Left ventricle myocardium inferior (tissue), 1 donor: Measurements from ENCODE around the gene OR2D3. TPM values are rescaled to one million over a fixed set of nuclear protein-coding genes. Genes with fewer than 3 reads are reported as not detected.

Source experiments
- DNase-seq: peaks from one replicate; pipeline ENCODE4 v3.0.0-alpha.2; 2020
- H3K27ac ChIP-seq: fragments of 200-600 bp; replicated peaks from 2 replicates; pipeline ENCODE4 v1.8.0; 2021
- H3K27me3 ChIP-seq: fragments of 200-600 bp; 2 replicates; pipeline ENCODE4 v1.8.0; 2021; ENCODE audit warnings: low read depth
- H3K36me3 ChIP-seq: fragments of 200-600 bp; 2 replicates; pipeline ENCODE4 v1.8.0; 2021
- H3K4me1 ChIP-seq: fragments of 200-600 bp; 2 replicates; pipeline ENCODE4 v1.8.0; 2021
- H3K4me3 ChIP-seq: fragments of 200-600 bp; 2 replicates; pipeline ENCODE4 v1.8.0; 2021; ENCODE audit warnings: mild to moderate bottlenecking, moderate library complexity
- H3K9me3 ChIP-seq: fragments of 200-600 bp; replicated peaks from 2 replicates; pipeline ENCODE4 v1.8.0; 2021
- intact Hi-C: fragments of 100-400 bp; cut with micrococcal nuclease; formaldehyde crosslinking; loops from one replicate; pipeline ENCODE4 v1.11.0; 2022
- long read RNA-seq: library from polyadenylated mRNA; unstranded; transcript quantifications from one replicate; pipeline ENCODE4 v2.0.0, GENCODE V29; 2021
- total RNA-seq: library from RNA; stranded (reverse); fragmentation: NEBNext Ultra II Directional; extraction: Animal tissue kit (Norgen Biotek cat#: 25700); gene quantifications from one replicate; pipeline ENCODE4 v1.2.1, GENCODE V29; 2021
- TF ChIP-seq, protein P1 (sequence below): fragments of 200-600 bp; IDR thresholded peaks from 2 replicates; pipeline ENCODE4 v1.8.0; 2021; ENCODE audit warnings: antibody characterized with exemption, mild to moderate bottlenecking, borderline replicate concordance
- donor health status: DM: no; HTN: yes; CAD: no; lungs with severe emphysema.

OR2D3 gene, protein sequence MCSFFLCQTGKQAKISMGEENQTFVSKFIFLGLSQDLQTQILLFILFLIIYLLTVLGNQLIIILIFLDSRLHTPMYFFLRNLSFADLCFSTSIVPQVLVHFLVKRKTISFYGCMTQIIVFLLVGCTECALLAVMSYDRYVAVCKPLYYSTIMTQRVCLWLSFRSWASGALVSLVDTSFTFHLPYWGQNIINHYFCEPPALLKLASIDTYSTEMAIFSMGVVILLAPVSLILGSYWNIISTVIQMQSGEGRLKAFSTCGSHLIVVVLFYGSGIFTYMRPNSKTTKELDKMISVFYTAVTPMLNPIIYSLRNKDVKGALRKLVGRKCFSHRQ
- not detected for total RNA-seq
- long read RNA-seq = 0 reads

DNA sequence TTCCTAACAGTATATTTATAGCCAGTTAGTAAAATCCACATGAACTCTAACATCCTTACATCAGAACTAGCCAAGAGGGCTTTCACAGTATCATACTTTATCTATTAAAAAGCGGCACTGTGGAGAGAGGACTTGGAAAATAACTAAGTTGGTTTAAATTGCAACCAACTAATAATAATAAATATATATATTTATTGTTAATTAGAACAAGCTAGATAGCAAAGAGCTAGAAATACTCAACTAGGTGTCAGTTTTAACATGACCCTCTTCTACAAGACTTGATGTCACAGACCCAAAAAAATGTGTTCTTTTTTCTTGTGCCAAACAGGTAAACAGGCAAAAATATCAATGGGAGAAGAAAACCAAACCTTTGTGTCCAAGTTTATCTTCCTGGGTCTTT, at the start of gene OR2D3:
TSS of gene OR2D3 (plus strand) at position 301 of the 400 bp plus-strand sequence. CDS start at position 301, 0 bp downstream.
- Histone ChIP-seq H3K9me3 (peaks cover 4% of the 10 kb centered on the region), H3K36me3 (no peaks in the 10 kb centered on the region), H3K4me1 (peaks cover under 1% of the 10 kb centered on the region), H3K4me3 (no peak within 1 kb of the TSS), H3K27ac (no peak within 1 kb of the TSS), H3K27me3 (no peaks in the 10 kb centered on the region)
- TF ChIP-seq, protein P1, sequence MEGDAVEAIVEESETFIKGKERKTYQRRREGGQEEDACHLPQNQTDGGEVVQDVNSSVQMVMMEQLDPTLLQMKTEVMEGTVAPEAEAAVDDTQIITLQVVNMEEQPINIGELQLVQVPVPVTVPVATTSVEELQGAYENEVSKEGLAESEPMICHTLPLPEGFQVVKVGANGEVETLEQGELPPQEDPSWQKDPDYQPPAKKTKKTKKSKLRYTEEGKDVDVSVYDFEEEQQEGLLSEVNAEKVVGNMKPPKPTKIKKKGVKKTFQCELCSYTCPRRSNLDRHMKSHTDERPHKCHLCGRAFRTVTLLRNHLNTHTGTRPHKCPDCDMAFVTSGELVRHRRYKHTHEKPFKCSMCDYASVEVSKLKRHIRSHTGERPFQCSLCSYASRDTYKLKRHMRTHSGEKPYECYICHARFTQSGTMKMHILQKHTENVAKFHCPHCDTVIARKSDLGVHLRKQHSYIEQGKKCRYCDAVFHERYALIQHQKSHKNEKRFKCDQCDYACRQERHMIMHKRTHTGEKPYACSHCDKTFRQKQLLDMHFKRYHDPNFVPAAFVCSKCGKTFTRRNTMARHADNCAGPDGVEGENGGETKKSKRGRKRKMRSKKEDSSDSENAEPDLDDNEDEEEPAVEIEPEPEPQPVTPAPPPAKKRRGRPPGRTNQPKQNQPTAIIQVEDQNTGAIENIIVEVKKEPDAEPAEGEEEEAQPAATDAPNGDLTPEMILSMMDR = no peak
- intact Hi-C loops = no loop called here
- DNase-seq = no peak

DNA sequence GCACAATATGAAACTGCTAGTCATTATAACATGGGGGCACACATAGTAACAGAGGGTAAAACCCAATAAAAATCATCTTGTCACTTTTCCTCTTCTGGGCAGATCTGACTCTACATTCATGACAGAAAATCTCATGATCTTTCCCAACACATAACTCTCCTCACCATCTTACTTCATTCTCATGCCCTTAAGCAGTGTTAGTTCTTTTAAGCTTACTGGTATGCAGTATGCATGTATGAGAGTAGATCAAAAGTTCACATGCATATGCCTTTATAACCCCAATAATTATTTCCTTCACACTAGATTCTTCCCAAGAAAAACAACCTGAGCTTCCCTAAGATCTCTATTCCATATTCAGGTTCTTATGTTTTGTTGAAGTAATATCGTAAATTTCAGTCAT, 49.5 kb upstream of the OR2D3 start:
- TF ChIP-seq, protein P1 = no peak
- no peaks in the 10 kb centered on the region for H3K36me3 ChIP-seq
- no peak overlapping the region for H3K4me3 ChIP-seq
- intact Hi-C loops = no loop called here
- H3K27ac ChIP-seq = no peak overlapping the region
- H3K27me3 ChIP-seq = no peaks in the 10 kb centered on the region
- no peaks in the 10 kb centered on the region for H3K9me3 ChIP-seq
- DNase-seq = no peak
- no peaks in the 10 kb centered on the region for H3K4me1 ChIP-seq

DNA sequence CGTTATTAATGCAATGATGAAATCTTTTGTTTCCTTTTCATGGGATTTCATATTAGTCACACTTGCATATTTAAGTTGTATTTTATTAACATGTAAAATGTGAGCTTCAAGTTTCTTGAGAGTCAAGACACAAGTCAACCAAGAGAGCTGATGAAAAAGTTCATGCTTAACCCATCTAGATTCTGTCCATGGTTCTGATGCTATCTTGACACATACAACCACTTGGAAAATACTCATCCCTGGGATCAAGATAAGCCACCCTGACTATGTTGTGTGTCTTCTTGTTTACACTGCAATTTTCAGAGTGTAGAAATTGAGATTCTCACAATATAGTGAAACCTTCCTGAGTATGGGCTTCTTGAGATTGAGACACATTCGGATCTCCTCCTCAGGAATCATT, 45.0 kb upstream of the OR2D3 start:
- Histone ChIP-seq H3K4me1 (no peaks in the 10 kb centered on the region), H3K27me3 (no peaks in the 10 kb centered on the region), H3K27ac (no peak overlapping the region), H3K9me3 (no peaks in the 10 kb centered on the region), H3K4me3 (no peak overlapping the region), H3K36me3 (no peaks in the 10 kb centered on the region)
- DNase-seq = no peak
- intact Hi-C loops = no loop called here
- TF ChIP-seq, protein P1 = no peak

DNA sequence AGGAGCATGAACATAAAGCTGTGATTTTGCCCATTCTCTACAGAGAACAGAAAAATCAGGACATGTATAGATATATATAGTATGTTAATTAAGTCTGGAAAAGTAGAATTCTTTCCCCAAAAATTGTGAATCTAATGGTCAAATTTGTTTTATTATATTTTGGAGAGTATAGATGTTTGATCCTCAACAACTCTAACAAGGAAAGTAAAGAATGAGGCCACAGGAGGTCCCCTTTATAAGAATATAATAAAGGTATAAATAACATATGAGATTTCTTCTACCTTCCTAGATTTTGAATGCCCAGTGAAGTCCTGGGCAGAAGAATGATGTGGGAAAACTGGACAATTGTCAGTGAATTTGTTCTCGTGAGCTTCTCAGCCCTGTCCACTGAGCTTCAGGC, 44.5 kb upstream of the OR2D3 start, which contains the start of gene OR10A4:
TSS of gene OR10A4 (plus strand) at position 301 of the 400 bp plus-strand sequence. CDS start at position 324, 23 bp downstream.
- Histone ChIP-seq H3K27me3 (no peaks in the 10 kb centered on the region), H3K9me3 (no peaks in the 10 kb centered on the region), H3K4me3 (no peak within 1 kb of the TSS), H3K36me3 (no peaks in the 10 kb centered on the region), H3K4me1 (no peaks in the 10 kb centered on the region), H3K27ac (no peak within 1 kb of the TSS)
- TF ChIP-seq, protein P1 = no peak
- intact Hi-C loops = no loop called here
- no peak for DNase-seq

DNA sequence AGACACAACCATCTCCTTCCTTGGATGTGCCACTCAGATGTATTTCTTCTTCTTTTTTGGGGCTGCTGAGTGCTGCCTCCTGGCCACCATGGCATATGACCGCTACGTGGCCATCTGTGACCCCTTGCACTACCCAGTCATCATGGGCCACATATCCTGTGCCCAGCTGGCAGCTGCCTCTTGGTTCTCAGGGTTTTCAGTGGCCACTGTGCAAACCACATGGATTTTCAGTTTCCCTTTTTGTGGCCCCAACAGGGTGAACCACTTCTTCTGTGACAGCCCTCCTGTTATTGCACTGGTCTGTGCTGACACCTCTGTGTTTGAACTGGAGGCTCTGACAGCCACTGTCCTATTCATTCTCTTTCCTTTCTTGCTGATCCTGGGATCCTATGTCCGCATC, 43.9 kb upstream of the OR2D3 start:
- TF ChIP-seq, protein P1 = no peak
- H3K36me3 ChIP-seq = no peaks in the 10 kb centered on the region
- no peak overlapping the region for H3K27ac ChIP-seq
- no peak for DNase-seq
- no peak overlapping the region for H3K4me3 ChIP-seq
- H3K9me3 ChIP-seq = no peaks in the 10 kb centered on the region
- H3K27me3 ChIP-seq = no peaks in the 10 kb centered on the region
- H3K4me1 ChIP-seq = no peaks in the 10 kb centered on the region
- intact Hi-C loops = no loop called here
